H1 (cell line): Measurements from ENCODE around the gene MIPOL1. TPM values are rescaled to one million over a fixed set of nuclear protein-coding genes. Genes with fewer than 3 reads are reported as not detected.
A peak's percentile ranks its signal among the peaks of the same experiment; 100 is the strongest.

Experiments
- CTCF ChIA-PET: fragments of 300-600 bp; sonication (Branson Sonifier 250); formaldehyde crosslinking; loops from one replicate; lab custom pipeline; 2021; ENCODE audit not compliant: partially characterized antibody; lab: Charles Lee
- POLR2A ChIA-PET: fragments of 300-600 bp; sonication (Branson Sonifier 250); formaldehyde crosslinking; loops from one replicate; lab custom pipeline; 2021; ENCODE audit warnings: inconsistent platforms; ENCODE audit not compliant: partially characterized antibody; lab: Charles Lee
- DNase-seq, 2 experiments: peaks; one replicate each; pipeline versions ENCODE4 v3.0.0 to v3.0.0-alpha.2; 2010 to 2022; ENCODE audit warnings: low spot score in 2 of 2, low read depth in 1 of 2, mixed read lengths in 1 of 2
- FAIRE-seq: peaks from 2 replicates; lab custom pipeline; 2011; peaks lifted over from hg19 to GRCh38; lab: Jason Lieb, UNC
- H2AFZ ChIP-seq: 2 replicates; pipeline ENCODE4 v1.8.1; 2012; ENCODE audit warnings: low read length, inconsistent platforms
- H2AK5ac ChIP-seq: 2 replicates; pipeline ENCODE4 v1.6.1; 2013; ENCODE audit warnings: low read depth, low read length
- H2BK120ac ChIP-seq: replicated peaks from 2 replicates; pipeline ENCODE3; 2013; ENCODE audit warnings: low read depth, low read length, inconsistent platforms
- H2BK12ac ChIP-seq: 2 replicates; pipeline ENCODE4 v1.6.1; 2013; ENCODE audit warnings: low read depth, low read length
- H2BK15ac ChIP-seq: 2 replicates; pipeline ENCODE4 v1.6.1; 2013; ENCODE audit warnings: low read length
- H2BK20ac ChIP-seq: 2 replicates; pipeline ENCODE4 v1.6.1; 2013; ENCODE audit warnings: low read length
- H2BK5ac ChIP-seq: 2 replicates; pipeline ENCODE4 v1.6.1; 2013; ENCODE audit warnings: low read depth, low read length
- H3K14ac ChIP-seq: 2 replicates; pipeline ENCODE4 v1.6.1; 2013; ENCODE audit warnings: inconsistent platforms; ENCODE audit not compliant: insufficient read length
- H3K18ac ChIP-seq: 2 replicates; pipeline ENCODE4 v1.6.1; 2013; ENCODE audit warnings: low read length; ENCODE audit errors: extremely low read depth
- H3K23ac ChIP-seq: 2 replicates; pipeline ENCODE4 v1.6.1; 2013; ENCODE audit warnings: inconsistent platforms; ENCODE audit not compliant: insufficient read length
- H3K23me2 ChIP-seq: 2 replicates; pipeline ENCODE4 v1.6.1; 2013; ENCODE audit warnings: low read depth, low read length
- H3K27ac ChIP-seq: 2 replicates; pipeline ENCODE4 v1.6.1; 2011; ENCODE audit warnings: low read depth, low read length, inconsistent platforms
- H3K27me3 ChIP-seq, 4 experiments: replicated peaks in 1 of 4; 1 replicate in 1 of 4; 2 replicates in 3 of 4; pipeline versions ENCODE4 v1.6.1 to v1.8.1; 2011 to 2013; ENCODE audit warnings: low read length in 3 of 4, mild to moderate bottlenecking in 3 of 4, inconsistent platforms in 2 of 4, mixed read lengths in 2 of 4, moderate library complexity in 1 of 4; ENCODE audit not compliant: control insufficient read depth in 3 of 4, insufficient read depth in 3 of 4; ENCODE audit errors: extremely low read depth in 1 of 4
- H3K36me3 ChIP-seq, 4 experiments: 2 replicates each; pipeline versions ENCODE4 v1.6.1 to v1.8.1; 2011 to 2013; ENCODE audit warnings: mild to moderate bottlenecking in 4 of 4, low read length in 3 of 4, moderate library complexity in 2 of 4, control low read depth in 1 of 4, inconsistent platforms in 1 of 4; ENCODE audit not compliant: insufficient read depth in 4 of 4, control insufficient read depth in 2 of 4
- H3K4ac ChIP-seq: replicated peaks from 2 replicates; pipeline ENCODE3; 2013; ENCODE audit warnings: low read length, low read depth, mixed read lengths, inconsistent platforms; ENCODE audit not compliant: insufficient read length
- H3K4me1 ChIP-seq, 4 experiments: replicated peaks in 1 of 4; 1 replicate in 1 of 4; 2 replicates in 3 of 4; pipeline versions ENCODE4 v1.6.1 to v1.8.1; 2011 to 2013; ENCODE audit warnings: low read length in 3 of 4, inconsistent platforms in 2 of 4, mixed read lengths in 1 of 4; ENCODE audit not compliant: insufficient read depth in 4 of 4, control insufficient read depth in 3 of 4
- H3K4me2 ChIP-seq, 2 experiments: 2 replicates each; pipeline versions ENCODE4 v1.6.1 to v1.8.1; 2011 to 2013; ENCODE audit warnings: low read depth in 2 of 2, low read length in 2 of 2, control low read depth in 1 of 2, inconsistent platforms in 1 of 2, mild to moderate bottlenecking in 1 of 2; ENCODE audit not compliant: insufficient read depth in 1 of 2
- H3K4me3 ChIP-seq, 4 experiments: fragments of 200-600, 300-600 bp in 1 of 4; sonication (generic), shearing (Covaris generic), sonication (Bioruptor Twin) in 1 of 4; 2 replicates each; pipeline versions ENCODE4 v1.5.1 to v1.8.1; 2011 to 2016; ENCODE audit warnings: low read length in 4 of 4, low read depth in 3 of 4, control low read depth in 2 of 4, inconsistent platforms in 2 of 4, mild to moderate bottlenecking in 2 of 4, mixed read lengths in 1 of 4, moderate library complexity in 1 of 4; ENCODE audit not compliant: insufficient read depth in 2 of 4; ENCODE audit errors: extremely low read depth in 1 of 4
- H3K56ac ChIP-seq: replicated peaks from 2 replicates; pipeline ENCODE3; 2013; ENCODE audit warnings: low read depth, mild to moderate bottlenecking, mixed read lengths, low read length, inconsistent platforms; ENCODE audit not compliant: insufficient read length
- H3K79me1 ChIP-seq: 2 replicates; pipeline ENCODE4 v1.6.1; 2013; ENCODE audit warnings: low read depth, low read length, control low read depth
- H3K79me2 ChIP-seq, 2 experiments: 2 replicates each; pipeline versions ENCODE4 v1.6.1 to v1.8.1; 2012 to 2013; ENCODE audit warnings: low read length in 2 of 2, mild to moderate bottlenecking in 2 of 2, inconsistent platforms in 1 of 2; ENCODE audit not compliant: insufficient read depth in 2 of 2, control insufficient read depth in 1 of 2
- H3K9ac ChIP-seq, 4 experiments: replicated peaks in 1 of 4; 1 replicate in 1 of 4; 2 replicates in 3 of 4; pipeline versions ENCODE4 v1.6.1 to v1.8.1; 2011 to 2013; ENCODE audit warnings: low read depth in 3 of 4, low read length in 3 of 4, control low read depth in 2 of 4, mild to moderate bottlenecking in 2 of 4, moderate library complexity in 2 of 4, inconsistent platforms in 1 of 4; ENCODE audit errors: extremely low read depth in 1 of 4
- H3K9me3 ChIP-seq, 2 experiments: 2 replicates each; pipeline versions ENCODE4 v1.6.1 to v1.8.1; 2012 to 2013; ENCODE audit warnings: mild to moderate bottlenecking in 2 of 2, moderate library complexity in 2 of 2, control low read depth in 1 of 2, inconsistent platforms in 1 of 2, low read depth in 1 of 2, low read length in 1 of 2, mixed read lengths in 1 of 2; ENCODE audit not compliant: insufficient read depth in 2 of 2
- H4K20me1 ChIP-seq, 2 experiments: replicated peaks in 1 of 2; 2 replicates each; pipeline versions ENCODE3 to v1.8.1; 2011 to 2013; ENCODE audit warnings: inconsistent platforms in 2 of 2, low read length in 2 of 2, mild to moderate bottlenecking in 1 of 2; ENCODE audit not compliant: insufficient read depth in 2 of 2, control insufficient read depth in 1 of 2
- H4K5ac ChIP-seq: 2 replicates; pipeline ENCODE4 v1.6.1; 2013; ENCODE audit warnings: low read length, low read depth, mixed read lengths, inconsistent platforms; ENCODE audit not compliant: insufficient read length
- H4K8ac ChIP-seq: 2 replicates; pipeline ENCODE4 v1.8.0; 2013; ENCODE audit warnings: mild to moderate bottlenecking, moderate library complexity, low read length, inconsistent platforms; ENCODE audit not compliant: insufficient read depth; ENCODE audit errors: extremely low read depth
- H4K91ac ChIP-seq: replicated peaks from 2 replicates; pipeline ENCODE3; 2013; ENCODE audit warnings: low read length, mixed read lengths, inconsistent platforms; ENCODE audit not compliant: insufficient read length
- EGR1 ChIP-seq: IDR thresholded peaks from 2 replicates; pipeline ENCODE4 v1.6.1; 2011; ENCODE audit warnings: low read depth, low read length, borderline replicate concordance
- GABPA ChIP-seq: IDR thresholded peaks from 2 replicates; pipeline ENCODE4 v1.6.1; 2011; ENCODE audit warnings: mild to moderate bottlenecking, low read length, moderate library complexity, borderline replicate concordance; ENCODE audit not compliant: insufficient read depth
- MAX ChIP-seq: IDR thresholded peaks from 2 replicates; pipeline ENCODE4 v1.6.1; 2012; ENCODE audit warnings: inconsistent platforms
- TAF7 ChIP-seq: optimal IDR thresholded peaks from 2 replicates; pipeline ENCODE3; 2011; ENCODE audit warnings: low read depth, mild to moderate bottlenecking, inconsistent platforms, low read length, moderate library complexity, borderline replicate concordance
- WGBS, 2 experiments: shearing (Covaris generic) in 1 of 2; methylation state at CpG; one replicate each; pipeline versions ENCODE4 v1.1.6 to v1.1.7; 2013 to 2015; ENCODE audit warnings: low lambda C conversion rate in 2 of 2, mixed read lengths in 2 of 2, inconsistent platforms in 1 of 2, low coverage in 1 of 2, missing lambda C conversion rate in 1 of 2; ENCODE audit not compliant: insufficient replicate concordance in 2 of 2, insufficient coverage in 1 of 2, insufficient read length in 1 of 2; ENCODE audit errors: extremely low coverage in 1 of 2, missing lambda C conversion rate in 1 of 2; 5-methylcytosine and 5-hydroxymethylcytosine counted together
- polyA plus RNA-seq, 7 experiments: library from polyadenylated mRNA; depleted of rRNA in 3 of 7; stranded (reverse) in 5 of 7; unstranded in 2 of 7; fragments of >200 nt in 5 of 7; fragments of 200-250 nt in 2 of 7; gene quantifications; 1 replicate in 5 of 7; 2 replicates in 1 of 7; 4 replicates in 1 of 7; pipeline versions ENCODE4 v1.2.1 to v1.2.3, GENCODE V29; 2011 to 2013; ENCODE audit warnings: missing spikeins in 2 of 7, mixed read lengths in 2 of 7
- total RNA-seq: library from RNA; stranded (reverse); fragmentation: NEBNext Ultra II Directional; extraction: Animal tissue kit (Norgen Biotek cat#: 25700); gene quantifications from 2 replicates; pipeline ENCODE4 v1.2.1, GENCODE V29; 2021

The MIPOL1 gene
- total and polyA plus RNA-seq, 2 of the 8 experiments (the other 6 are each of a cell fraction or from before 2014, with no cell fraction given), result 2.8 to 23.9 TPM

GRCh38 chr14:37165794-37166193 is 31.9 kb upstream of the MIPOL1 start:
- Histone ChIP-seq H4K91ac (no peak overlapping the region), H3K36me3 (no peaks in the 10 kb centered on the region; a peak in 1 of 8 replicates), H3K56ac (no peak overlapping the region), H3K27ac (0 out of 2 replicates have a peak overlapping the region, but pooled peaks have one; percentile 4), H3K4ac (no peak overlapping the region), H4K8ac (no peak overlapping the region), H2BK12ac (peak overlapping the region; percentile 40; the same call in 1 of the 2 replicates), H2AK5ac (no peak overlapping the region), H3K9me3 (no peaks in the 10 kb centered on the region), H3K79me1 (no peaks in the 10 kb centered on the region), H3K4me3 (no peak overlapping the region), H2BK120ac (no peak overlapping the region), H3K27me3 (no peaks in the 10 kb centered on the region), H3K4me1 (peaks cover 4 to 17% (median 12%) of the 10 kb centered on the region in 4 experiments; a peak in 5 of 7 replicates), H4K5ac (no peak overlapping the region), H3K9ac (no peak overlapping the region), H2BK15ac (no peak overlapping the region), H3K23ac (no peak overlapping the region), H3K4me2 (no peak overlapping the region), H3K18ac (no peak overlapping the region), H3K79me2 (peaks cover 0 to 7% of the 10 kb centered on the region in 2 experiments; a peak in 2 of 4 replicates), H2BK20ac (no peak overlapping the region), H2BK5ac (no peak overlapping the region), H4K20me1 (no peaks in the 10 kb centered on the region), H3K14ac (no peak overlapping the region), H3K23me2 (no peaks in the 10 kb centered on the region), H2AFZ (no peak overlapping the region)
- DNase-seq (no peak), FAIRE-seq (no peak)
- ChIA-PET POLR2A (interaction anchor here (0.9 kb wide), 1 partner anchor 14 kb away, joined by 3 read pairs; no protein-coding TSS in a partner anchor), CTCF (interaction anchor here (3.5 kb wide), 1 partner anchor 16 kb away, joined by 15 read pairs; no protein-coding TSS in a partner anchor)
- 92% methylated on average over 3 of the region's 3 CpGs; no CpG with 5 or more reads in 1 of the 2 experiments for WGBS, 2 experiments
- TF ChIP-seq EGR1 (no peak), TAF7 (no peak), MAX (no peak), GABPA (no peak)
